Measurements from ENCODE around the gene LCN9.

The LCN9 gene

GRCh38 chr9:135673941-135674340 lies 10.8 kb downstream of the LCN9 start:
- DNase-seq: no peak

GRCh38 chr9:135674977-135675376 lies 11.9 kb downstream of the LCN9 start:
- DNase-seq: no peak

- no peak for DNase-seq
Measured at GRCh38 chr9:135676891-135677290, 13.8 kb downstream of the LCN9 start.

GRCh38 chr9:135677641-135678168 lies 14.6 kb downstream of the LCN9 start:
- no peak for DNase-seq

GRCh38 chr9:135678236-135679017 lies 15.3 kb downstream of the LCN9 start:
- DNase-seq: no peak

GRCh38 chr9:135680056-135680455 lies 16.9 kb downstream of the LCN9 start:
- no peak for DNase-seq

- DNase-seq: no peak
Measured at GRCh38 chr9:135681161-135681560, 18.1 kb downstream of the LCN9 start.

GRCh38 chr9:135683401-135684034 lies 20.4 kb downstream of the LCN9 start:
- no peak for DNase-seq

- DNase-seq: no peak
Measured at GRCh38 chr9:135684691-135685090, 21.6 kb downstream of the LCN9 start.

- no peak for DNase-seq
Measured at GRCh38 chr9:135687216-135687615, 24.1 kb downstream of the LCN9 start.

- no peak for DNase-seq
Measured at GRCh38 chr9:135689011-135689410, 25.9 kb downstream of the LCN9 start.

- DNase-seq: no peak
Measured at GRCh38 chr9:135690836-135691570, 27.9 kb downstream of the LCN9 start.

- no peak for DNase-seq
Measured at GRCh38 chr9:135692410-135692809, 29.3 kb downstream of the LCN9 start.

- no peak for DNase-seq
Measured at GRCh38 chr9:135693265-135693664, 30.2 kb downstream of the LCN9 start.

- no peak for DNase-seq
Measured at GRCh38 chr9:135693771-135694170, 30.7 kb downstream of the LCN9 start.

- no peak for DNase-seq
Measured at GRCh38 chr9:135694414-135694813, 31.3 kb downstream of the LCN9 start.

GRCh38 chr9:135695036-135695435 lies 31.9 kb downstream of the LCN9 start:
- no peak for DNase-seq

- no peak for DNase-seq
Measured at GRCh38 chr9:135695642-135696041, 32.5 kb downstream of the LCN9 start.

- DNase-seq: no peak
Measured at GRCh38 chr9:135696446-135696845, 33.3 kb downstream of the LCN9 start.

GRCh38 chr9:135697226-135697625 lies 34.1 kb downstream of the LCN9 start:
- no peak for DNase-seq

- DNase-seq: no peak
Measured at GRCh38 chr9:135698236-135698635, 35.1 kb downstream of the LCN9 start.

GRCh38 chr9:135698767-135699166 lies 35.7 kb downstream of the LCN9 start:
- DNase-seq: no peak

- DNase-seq: no peak
Measured at GRCh38 chr9:135699440-135699839, 36.3 kb downstream of the LCN9 start, which contains the start of gene SOHLH1. SOHLH1 (minus strand) TSS chr9:135699481; CDS start chr9:135699467, 14 bp downstream.

- no peak for DNase-seq
Measured at GRCh38 chr9:135700525-135700924, 37.4 kb downstream of the LCN9 start.

Data from NCI-H2171 (cell line).